Esophagus squamous epithelium (tissue), 4 donors: ENCODE results near the gene PSMB4.

Experiments
- POLR2A ChIP-seq, 4 donors: fragments of 450-650 bp; IDR thresholded peaks; one replicate each; pipeline ENCODE4 v1.6.1; 2017; ENCODE audit warnings: antibody characterized with exemption in 4 of 4, mild to moderate bottlenecking in 4 of 4, moderate library complexity in 3 of 4
- TF ChIP-seq, protein P1 (sequence below), 6 experiments: fragments of 450-650 bp in 4 of 6; fragments of 200-600 bp in 2 of 6; sonication (generic) in 2 of 6; IDR thresholded peaks; one replicate each; pipeline ENCODE4 v1.5.1; 2016 to 2019; ENCODE audit warnings: antibody characterized with exemption in 6 of 6, mild to moderate bottlenecking in 4 of 6, moderate library complexity in 4 of 6

DNA sequence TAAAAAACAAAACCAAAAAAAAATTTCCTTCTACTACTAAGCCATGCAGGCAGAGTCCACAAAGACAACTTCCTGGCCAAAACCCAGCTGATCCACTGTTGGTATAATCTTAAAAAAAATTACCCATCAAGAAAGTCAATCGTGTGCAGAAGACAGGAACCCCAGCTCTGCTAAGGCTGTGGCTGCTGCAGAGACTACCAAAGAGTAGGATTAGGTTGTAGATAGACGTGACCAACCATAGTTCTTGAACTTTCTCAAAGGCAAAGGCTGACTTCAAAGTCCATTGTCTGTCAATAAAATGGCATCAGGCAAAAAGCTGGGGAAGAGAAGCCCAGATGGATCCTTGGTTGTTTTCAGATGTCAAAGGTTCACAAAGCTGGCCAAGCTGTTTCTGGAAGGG is 3.4 kb downstream of the PSMB4 start:
- TF ChIP-seq POLR2A (IDR thresholded peaks at IDR 0.05) = no peak
- TF ChIP-seq, protein P1, sequence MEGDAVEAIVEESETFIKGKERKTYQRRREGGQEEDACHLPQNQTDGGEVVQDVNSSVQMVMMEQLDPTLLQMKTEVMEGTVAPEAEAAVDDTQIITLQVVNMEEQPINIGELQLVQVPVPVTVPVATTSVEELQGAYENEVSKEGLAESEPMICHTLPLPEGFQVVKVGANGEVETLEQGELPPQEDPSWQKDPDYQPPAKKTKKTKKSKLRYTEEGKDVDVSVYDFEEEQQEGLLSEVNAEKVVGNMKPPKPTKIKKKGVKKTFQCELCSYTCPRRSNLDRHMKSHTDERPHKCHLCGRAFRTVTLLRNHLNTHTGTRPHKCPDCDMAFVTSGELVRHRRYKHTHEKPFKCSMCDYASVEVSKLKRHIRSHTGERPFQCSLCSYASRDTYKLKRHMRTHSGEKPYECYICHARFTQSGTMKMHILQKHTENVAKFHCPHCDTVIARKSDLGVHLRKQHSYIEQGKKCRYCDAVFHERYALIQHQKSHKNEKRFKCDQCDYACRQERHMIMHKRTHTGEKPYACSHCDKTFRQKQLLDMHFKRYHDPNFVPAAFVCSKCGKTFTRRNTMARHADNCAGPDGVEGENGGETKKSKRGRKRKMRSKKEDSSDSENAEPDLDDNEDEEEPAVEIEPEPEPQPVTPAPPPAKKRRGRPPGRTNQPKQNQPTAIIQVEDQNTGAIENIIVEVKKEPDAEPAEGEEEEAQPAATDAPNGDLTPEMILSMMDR (IDR thresholded peaks at IDR 0.05) = no peak
